ENCODE results near the gene PLEKHG7.
"Not testable (repeated sequence)": the region's sequence is repeated elsewhere in the genome, so short reads cannot be mapped to it uniquely, and the experiment has no call there.

The PLEKHG7 gene, protein sequence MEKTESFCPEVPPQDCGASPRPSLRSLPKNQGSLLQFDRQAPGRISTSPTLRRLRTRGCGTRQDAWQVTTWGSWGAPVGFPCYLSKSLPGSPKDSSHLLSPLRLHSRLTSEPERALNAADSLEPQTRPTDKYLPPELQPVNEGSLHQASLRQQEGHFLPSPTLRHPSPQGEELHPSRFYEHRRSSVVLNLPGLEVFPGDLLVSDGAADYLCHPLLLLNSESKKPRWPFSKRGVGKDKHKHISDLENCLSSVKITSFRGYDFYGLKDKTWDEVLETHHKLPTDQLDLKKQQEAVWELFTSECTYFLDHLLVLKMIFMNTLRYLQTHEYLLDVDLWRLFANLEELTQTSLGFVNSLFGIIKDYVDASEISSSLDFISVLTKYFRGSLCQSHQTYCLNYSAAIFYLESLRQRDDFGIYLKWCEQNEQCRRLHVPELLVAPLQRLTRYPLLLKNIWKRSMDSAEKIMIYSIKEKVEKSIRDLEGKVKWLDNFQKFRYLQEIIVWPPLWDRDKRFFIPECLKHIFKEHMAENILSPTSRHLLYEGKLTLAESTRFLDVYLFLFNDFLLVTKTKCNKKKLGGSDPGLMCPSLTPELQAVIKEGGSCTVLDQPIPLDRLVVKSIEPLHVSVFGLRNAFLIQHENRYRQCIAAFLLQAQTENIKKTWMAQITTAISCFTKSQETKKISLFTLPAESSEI

GRCh38 chr12:92702754-92703679 lies at the start of gene PLEKHG7:
TSS of gene PLEKHG7 (plus strand) at chr12:92702989. CDS start at chr12:92706632, 3,643 bp downstream.
- no peak for DNase-seq (ENCODE audit: low spot score)

GRCh38 chr12:92654256-92654655 lies 48.5 kb upstream of the PLEKHG7 start:
- DNase-seq (ENCODE audit: low spot score) = not testable (repeated sequence)

DNA sequence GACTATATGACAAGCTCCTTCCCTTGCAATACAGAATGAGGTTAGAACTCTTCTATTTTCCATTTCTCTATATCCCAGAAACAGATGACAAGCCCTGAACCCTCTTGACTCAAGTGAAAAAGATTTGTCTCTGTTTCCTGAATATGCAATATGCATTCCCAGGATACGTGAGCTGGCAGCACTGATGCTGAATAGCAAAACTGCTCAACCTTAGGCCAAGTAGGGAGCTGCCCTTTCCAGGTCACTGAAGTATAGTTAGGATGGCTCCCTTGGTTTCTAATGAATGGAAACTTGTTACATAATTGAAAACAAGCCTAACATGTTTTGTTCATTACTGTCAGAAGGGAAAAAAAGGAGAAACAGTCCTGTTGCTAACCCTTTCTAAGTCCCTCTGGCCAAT lies 47.9 kb upstream of the PLEKHG7 start:
- DNase-seq (ENCODE audit: low spot score) = no peak

GRCh38 chr12:92656911-92657310 lies 45.9 kb upstream of the PLEKHG7 start:
- DNase-seq (ENCODE audit: low spot score) = no peak

DNA sequence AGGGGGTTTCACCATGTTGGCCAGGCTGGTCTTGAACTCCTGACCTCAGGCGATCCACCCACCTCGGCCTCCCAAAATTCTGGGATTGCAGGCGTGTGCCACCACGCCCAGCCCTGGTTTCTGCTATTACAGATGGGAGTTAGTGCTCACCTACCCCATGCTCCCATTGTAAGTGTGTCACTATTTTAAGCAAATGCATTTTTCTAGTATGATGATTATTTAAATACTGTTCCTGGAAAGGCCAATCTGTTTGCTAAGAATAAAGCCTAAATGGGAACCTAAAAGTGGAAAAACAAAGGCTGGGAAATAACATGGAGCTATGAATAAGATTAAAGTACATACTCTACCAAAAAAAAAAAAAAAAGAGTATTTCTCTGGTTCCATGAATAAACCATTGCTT lies 45.0 kb upstream of the PLEKHG7 start:
- DNase-seq (ENCODE audit: low spot score) = no peak

- no peak for DNase-seq (ENCODE audit: low spot score)
Observed at GRCh38 chr12:92658611-92659010, 44.2 kb upstream of the PLEKHG7 start.

GRCh38 chr12:92661269-92661668 lies 41.5 kb upstream of the PLEKHG7 start:
- DNase-seq (ENCODE audit: low spot score) = no peak

- DNase-seq (ENCODE audit: low spot score) = no peak
Observed at GRCh38 chr12:92665496-92665895, 37.3 kb upstream of the PLEKHG7 start.

DNA sequence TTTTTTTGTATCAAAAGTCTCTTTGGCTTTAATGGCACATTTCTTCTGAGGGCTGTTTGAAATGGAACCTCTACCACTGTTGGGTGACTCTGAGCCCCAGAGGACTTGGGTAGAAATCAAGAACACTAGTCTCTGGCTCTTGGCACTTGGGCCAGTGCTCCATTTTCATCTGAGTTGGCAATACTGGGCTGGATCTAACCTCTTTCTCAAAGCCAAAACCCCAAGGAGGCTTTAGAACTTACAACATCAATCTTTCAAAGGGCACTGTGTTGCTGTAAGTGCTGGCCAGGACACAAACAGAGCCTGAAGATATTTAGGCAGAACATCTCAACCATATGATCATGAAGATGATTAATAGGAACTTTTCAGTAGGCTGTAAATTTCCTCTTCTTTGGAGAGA lies 34.0 kb upstream of the PLEKHG7 start:
- no peak for DNase-seq (ENCODE audit: low spot score)

- not testable (repeated sequence) for DNase-seq (ENCODE audit: low spot score)
Observed at GRCh38 chr12:92671524-92671923, 31.3 kb upstream of the PLEKHG7 start.

- DNase-seq (ENCODE audit: low spot score) = no peak
Observed at GRCh38 chr12:92673756-92674155, 29.0 kb upstream of the PLEKHG7 start.

DNA sequence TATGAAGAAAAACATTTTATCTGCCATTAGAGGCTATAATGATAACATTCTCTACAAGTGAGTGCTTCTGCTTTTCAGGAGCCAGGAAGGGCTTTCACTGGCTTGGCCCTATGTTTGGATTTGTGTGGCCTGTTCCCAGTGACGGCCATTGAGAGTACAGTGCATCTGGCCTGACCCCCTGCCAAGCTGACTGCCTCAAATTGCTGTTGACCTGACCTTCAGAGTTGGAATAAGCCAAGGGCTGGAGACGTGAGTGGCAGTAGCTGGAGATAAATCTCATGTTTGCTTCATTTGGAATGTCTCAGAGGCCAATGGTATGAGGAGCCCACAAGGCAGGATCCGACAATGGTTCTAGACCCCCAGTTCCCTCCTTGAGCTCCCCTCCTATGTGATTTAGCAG lies 28.3 kb upstream of the PLEKHG7 start:
- no peak for DNase-seq (ENCODE audit: low spot score)

DNA sequence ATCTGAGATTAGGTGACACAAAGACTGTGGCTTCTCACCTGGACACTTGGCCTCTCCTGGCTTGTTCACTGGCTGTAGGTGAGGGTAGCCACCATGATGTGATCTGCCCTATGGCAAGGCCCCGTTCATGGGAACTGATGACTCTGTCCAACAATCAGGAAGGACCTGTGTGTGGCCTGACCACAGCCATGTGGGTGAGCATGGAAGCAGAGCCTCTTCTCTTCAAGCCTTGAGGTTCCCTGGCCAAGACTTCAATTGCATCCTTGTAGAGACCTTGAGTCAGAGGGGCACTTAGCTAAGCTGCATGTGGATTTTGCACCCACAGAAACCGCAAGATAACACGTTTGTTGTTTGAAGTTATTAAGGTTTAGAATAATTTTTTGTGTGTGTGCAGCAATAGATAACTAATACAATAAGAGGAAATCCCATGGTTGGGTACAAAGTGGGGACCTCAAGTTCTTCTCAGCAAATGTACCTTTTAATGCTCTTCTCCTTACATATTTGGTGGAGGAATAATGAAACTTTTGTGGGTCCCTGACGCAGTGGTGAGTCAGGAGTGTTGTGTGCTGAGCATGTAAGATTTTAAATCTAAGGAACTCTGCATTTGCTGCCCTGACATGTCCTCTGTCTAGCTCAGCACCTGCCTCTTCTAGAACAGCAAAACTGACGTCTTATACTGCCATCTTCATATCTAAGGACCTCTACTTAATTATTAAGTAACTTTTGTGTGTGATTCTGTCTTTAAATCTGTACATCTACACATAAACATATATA lies 27.5 kb upstream of the PLEKHG7 start:
- no peak for DNase-seq (ENCODE audit: low spot score)

- DNase-seq (ENCODE audit: low spot score) = no peak
Observed at GRCh38 chr12:92676710-92677109, 26.1 kb upstream of the PLEKHG7 start.

- DNase-seq (ENCODE audit: low spot score) = no peak
Observed at GRCh38 chr12:92690601-92691000, 12.2 kb upstream of the PLEKHG7 start.

GRCh38 chr12:92695056-92695455 lies 7.7 kb upstream of the PLEKHG7 start:
- no peak for DNase-seq (ENCODE audit: low spot score)

DNA sequence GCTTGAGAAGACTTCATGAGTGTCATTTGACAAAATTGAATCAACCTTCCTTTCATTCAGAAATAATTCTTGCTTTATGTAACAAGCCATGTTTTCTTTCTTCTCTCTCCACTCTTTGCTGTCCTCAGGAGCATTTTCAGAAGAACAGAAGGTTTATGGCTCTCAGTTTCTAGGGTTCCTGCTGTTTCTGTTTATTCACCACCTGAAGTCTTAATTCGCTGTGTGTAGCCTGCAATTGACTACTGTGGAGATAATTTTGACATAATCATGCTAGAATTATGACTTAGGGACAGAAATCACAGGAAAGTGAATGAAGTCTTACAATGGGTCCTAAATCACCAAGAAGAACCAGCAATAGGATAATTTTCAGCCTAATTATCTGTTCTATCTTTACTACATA lies 7.2 kb upstream of the PLEKHG7 start:
- no peak for DNase-seq (ENCODE audit: low spot score)

DNA sequence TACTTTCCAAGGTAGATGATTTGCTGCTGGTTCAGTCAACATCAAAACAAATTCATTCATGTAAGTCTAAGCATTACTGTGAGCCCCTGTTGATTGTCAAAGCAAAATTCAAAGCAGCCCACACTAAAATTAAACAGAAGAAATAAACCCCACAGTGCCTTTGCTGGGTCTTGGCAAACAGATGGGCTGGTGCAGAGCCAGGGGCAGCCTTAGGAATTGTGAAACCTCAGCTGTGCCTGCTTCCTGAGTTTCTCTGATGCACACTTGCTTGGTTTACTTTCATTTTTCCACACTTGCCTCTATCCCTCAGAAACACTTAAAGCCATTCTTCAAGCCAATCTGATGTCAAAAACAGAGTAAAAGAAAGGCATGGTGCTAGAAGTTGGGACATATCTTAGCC lies 6.6 kb upstream of the PLEKHG7 start:
- DNase-seq (ENCODE audit: low spot score) = peak; percentile 64

DNA sequence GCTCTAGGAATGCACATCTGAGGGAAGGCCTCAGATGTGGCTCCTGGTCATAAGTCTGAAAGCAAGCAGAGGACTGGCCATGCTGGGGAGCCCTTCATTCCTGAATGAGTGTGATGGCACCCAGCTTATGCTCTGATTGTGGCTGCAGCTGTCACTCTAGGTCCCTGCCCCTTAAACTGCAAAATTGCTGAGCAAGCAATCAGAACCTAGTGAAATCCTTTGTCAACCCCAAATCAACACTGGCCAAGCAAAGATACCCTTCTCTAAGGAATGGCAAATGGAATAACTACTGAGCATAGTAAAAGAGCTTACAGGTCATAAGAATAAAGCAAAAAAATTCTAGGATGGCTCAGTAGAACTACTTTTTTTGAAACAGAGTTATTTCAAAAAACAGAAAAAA lies 4.3 kb upstream of the PLEKHG7 start:
- no peak for DNase-seq (ENCODE audit: low spot score)

- peak; percentile 8 for DNase-seq (ENCODE audit: low spot score)
Observed at GRCh38 chr12:92701441-92701840, 1.3 kb upstream of the PLEKHG7 start.

- DNase-seq (ENCODE audit: low spot score) = no peak
Observed at GRCh38 chr12:92703786-92704185, 997 bp downstream of the PLEKHG7 start.

- DNase-seq (ENCODE audit: low spot score) = no peak
Observed at GRCh38 chr12:92706594-92706993, 3.8 kb downstream of the PLEKHG7 start.
